K562 (cell line): ENCODE measurements around the gene TDRD5. TPM values are rescaled to one million over a fixed set of nuclear protein-coding genes. Genes with fewer than 3 reads are reported as not detected.

Source experiments
- ATAC-seq: fragments of 200-7000 bp; cut with Tn5 transposase; 3 replicates; pipeline ENCODE4 v1.9.1; 2020; ENCODE audit warnings: moderate library complexity
- Bru-seq: library from RNA; stranded (reverse); fragments of 400-500 nt; gene quantifications from one replicate; lab custom pipeline; 2021; lab: Mats Ljungman, UMichigan
- BruChase-seq, 2 experiments: library from RNA; stranded (reverse); fragments of 400-500 nt; gene quantifications; one replicate each; lab custom pipeline; 2021; lab: Mats Ljungman, UMichigan
- BruUV-seq: library from RNA; stranded (reverse); fragments of 400-500 nt; replicated peaks from 2 replicates; lab custom pipeline; 2021; lab: Mats Ljungman, UMichigan
- CTCF ChIA-PET: fragments of 300-600 bp; formaldehyde crosslinking; extraction: SDS; loops from one replicate; lab custom pipeline; 2021; ENCODE audit warnings: low intra/inter-chr PET ratio; lab: Yijun Ruan, JAX
- POLR2A ChIA-PET: fragments of 300-600, 350-650 bp; sonication (Branson Sonifier 250); formaldehyde crosslinking; extraction: SDS; loops from one replicate; lab custom pipeline; 2021; ENCODE audit warnings: antibody characterized with exemption, inconsistent platforms; lab: Yijun Ruan, JAX
- DNase-seq, 4 experiments: peaks; one replicate each; pipeline versions ENCODE4 v3.0.0 to v3.0.0-alpha.2; 2011 to 2018; ENCODE audit warnings: low spot score in 3 of 4, mixed read lengths in 3 of 4; ENCODE audit errors: extremely low read depth in 1 of 4
- FAIRE-seq: peaks from 2 replicates; lab custom pipeline; 2011; peaks lifted over from hg19 to GRCh38; lab: Jason Lieb, UNC
- H2AFZ ChIP-seq: 2 replicates; pipeline ENCODE4 v1.6.0; 2011; ENCODE audit warnings: low read depth, low read length, control low read depth, inconsistent platforms
- H3K27ac ChIP-seq: fragments of 200-600 bp; 3 replicates; pipeline ENCODE4 v1.8.0; 2011; ENCODE audit warnings: low read depth, mild to moderate bottlenecking, control low read depth, inconsistent platforms, low read length, moderate library complexity, mixed read lengths; ENCODE audit errors: extremely low read depth
- H3K27me3 ChIP-seq, 2 experiments: fragments of 300-600 bp in 1 of 2; 2 replicates in 1 of 2; 3 replicates in 1 of 2; pipeline versions ENCODE4 v1.6.0 to v1.8.0; 2011; ENCODE audit warnings: inconsistent platforms in 2 of 2, low read length in 2 of 2, mild to moderate bottlenecking in 1 of 2, mixed read lengths in 1 of 2, moderate library complexity in 1 of 2; ENCODE audit not compliant: control insufficient read depth in 2 of 2, insufficient read depth in 2 of 2
- H3K36me3 ChIP-seq: fragments of 300-600 bp; 3 replicates; pipeline ENCODE4 v1.8.0; 2011; ENCODE audit warnings: mild to moderate bottlenecking, low read length, inconsistent platforms; ENCODE audit not compliant: control insufficient read depth, insufficient read depth
- H3K4me1 ChIP-seq, 2 experiments: fragments of 200-600 bp in 1 of 2; replicated peaks in 1 of 2; 2 replicates in 1 of 2; 3 replicates in 1 of 2; pipeline versions ENCODE4 v1.5.1 to v1.8.0; 2011; ENCODE audit warnings: inconsistent platforms in 2 of 2, low read length in 2 of 2, mild to moderate bottlenecking in 1 of 2, mixed read lengths in 1 of 2, moderate library complexity in 1 of 2; ENCODE audit not compliant: control insufficient read depth in 2 of 2, insufficient read depth in 2 of 2
- H3K4me2 ChIP-seq: 2 replicates; pipeline ENCODE4 v1.6.1; 2011; ENCODE audit warnings: low read length, control low read depth, inconsistent platforms, mixed read lengths; ENCODE audit not compliant: insufficient read depth
- H3K4me3 ChIP-seq: fragments of 200-600 bp; sonication (generic), shearing (Covaris generic); 2 replicates; pipeline ENCODE4 v1.5.1; 2016; ENCODE audit warnings: control low read depth, inconsistent platforms
- H3K79me2 ChIP-seq: fragments of 200-600 bp; 3 replicates; pipeline ENCODE4 v1.8.0; 2011; ENCODE audit warnings: low read length, inconsistent platforms; ENCODE audit not compliant: control insufficient read depth, insufficient read depth
- H3K9ac ChIP-seq, 2 experiments: 2 replicates each; pipeline versions ENCODE4 v1.6.0 to v1.6.1; 2011; ENCODE audit warnings: low read depth in 2 of 2, low read length in 2 of 2, control low read depth in 1 of 2, inconsistent platforms in 1 of 2, mild to moderate bottlenecking in 1 of 2, mixed read lengths in 1 of 2; ENCODE audit not compliant: insufficient read depth in 1 of 2
- H3K9me1 ChIP-seq: one replicate; pipeline ENCODE4 v1.6.0; 2011; ENCODE audit warnings: inconsistent platforms, mild to moderate bottlenecking, low read length, moderate library complexity; ENCODE audit not compliant: control insufficient read depth, insufficient read depth
- H3K9me3 ChIP-seq: replicated peaks from 2 replicates; pipeline ENCODE4 v1.5.1; 2011; ENCODE audit warnings: low read depth, low read length, inconsistent platforms; ENCODE audit not compliant: control insufficient read depth, insufficient read depth
- H4K20me1 ChIP-seq: replicated peaks from 2 replicates; pipeline ENCODE4 v1.6.1; 2011; ENCODE audit warnings: low read length, inconsistent platforms, mixed read lengths; ENCODE audit not compliant: control insufficient read depth, insufficient read depth
- RREB1 ChIP-seq: fragments of 250-450 bp; sonication (Bioruptor Pico); IDR thresholded peaks from 2 replicates; pipeline ENCODE4 v1.4.0; 2020
- WGBS: fragments of 100-300 bp; shearing (Covaris generic); methylation state at CpG from one replicate; pipeline ENCODE4 v1.1.6; 2016; ENCODE audit warnings: low coverage, mixed read lengths; ENCODE audit not compliant: insufficient coverage; ENCODE audit errors: missing lambda C conversion rate; 5-methylcytosine and 5-hydroxymethylcytosine counted together
- in situ Hi-C: fragments of 300-500 bp; cut with MboI; formaldehyde crosslinking; loops from 4 replicates; pipeline ENCODE4 v1.15.0; 2018; ENCODE audit warnings: inconsistent platforms, mixed read lengths
- intact Hi-C: fragments of 100-400 bp; cut with micrococcal nuclease; formaldehyde crosslinking; loops from 2 replicates; pipeline ENCODE4 v1.14.2; 2022
- long read RNA-seq, 3 experiments: library from polyadenylated mRNA in 2 of 3; library from RNA in 1 of 3; unstranded in 2 of 3; stranded (forward) in 1 of 3; transcript quantifications; one replicate each; pipeline ENCODE4 v2.0.0, GENCODE V29; 2019 to 2022
- polyA minus RNA-seq, 3 experiments: library from RNA; depleted of rRNA, polyadenylated mRNA; stranded (reverse); fragments of >200 nt; gene quantifications; 2 replicates each; pipeline ENCODE4 v1.2.3, GENCODE V29; 2011
- polyA plus RNA-seq, 8 experiments: library from polyadenylated mRNA; depleted of rRNA in 4 of 8; stranded (reverse) in 5 of 8; unstranded in 3 of 8; fragments of >200 nt; fragmentation: Nextera tagmentation in 2 of 8; fragmentation: Illumina TruSeq in 1 of 8; extraction: Ambion mirVana in 2 of 8; extraction: Trizol in 1 of 8; gene quantifications; 2 replicates each; pipeline versions ENCODE4 v1.2.1 to v1.2.3, GENCODE V29; 2011 to 2014; ENCODE audit warnings: inconsistent platforms in 1 of 8, missing spikeins in 1 of 8
- total RNA-seq, 7 experiments: library from RNA; depleted of rRNA in 6 of 7; stranded (reverse); fragments of >200 nt in 6 of 7; fragmentation: Illumina TruSeq in 2 of 7; extraction: Trizol in 2 of 7; gene quantifications; 2 replicates each; pipeline versions ENCODE4 v1.2.1 to v1.2.3, GENCODE V29; 2011 to 2021; ENCODE audit warnings: low replicate concordance in 1 of 7
- TF ChIP-seq, protein P1 (sequence below), 2 experiments: IDR thresholded peaks; 2 replicates each; pipeline ENCODE4 v1.6.1; 2011; ENCODE audit warnings: borderline replicate concordance in 1 of 2, control low read depth in 1 of 2, low read depth in 1 of 2, low read length in 1 of 2, mild to moderate bottlenecking in 1 of 2, mixed read lengths in 1 of 2, moderate library complexity in 1 of 2; ENCODE audit not compliant: insufficient read depth in 1 of 2, insufficient read length in 1 of 2, poor library complexity in 1 of 2, severe bottlenecking in 1 of 2; ENCODE audit errors: extremely low read depth in 1 of 2

The TDRD5 gene
- 0.25 and 0.48 TPM in 2 replicates for total RNA-seq (2011; cell fraction: chromatin; rRNA removed; ENCODE audit: low replicate concordance)
- total RNA-seq (2011; cell fraction: nucleolus; rRNA removed): 0.33 and 0.39 TPM in 2 replicates
- total RNA-seq (2011; cell fraction: nucleoplasm; rRNA removed): 0.29 and 0.46 TPM in 2 replicates
- not detected in 2 replicates for total RNA-seq (2014; rRNA removed)
- 0.22 and 0.36 TPM in 2 replicates for total RNA-seq (2014; rRNA removed; fragmentation: Illumina TruSeq; extraction: Trizol)
- total RNA-seq (2015; rRNA removed; fragmentation: Illumina TruSeq; extraction: Trizol): 0.15 and 0.22 TPM in 2 replicates
- 0.07 and 0.33 TPM in 2 replicates for total RNA-seq (2021)
- polyA plus RNA-seq (2011; rRNA removed): 0.09 and 0.57 TPM in 2 replicates
- polyA plus RNA-seq (2011; cell fraction: cytosol; rRNA removed): 0.07 and 0.12 TPM in 2 replicates
- 0.09 and 0.13 TPM in 2 replicates for polyA plus RNA-seq (2011; cell fraction: nucleus; rRNA removed)
- polyA plus RNA-seq (2012): 0.36 and 0.60 TPM in 2 replicates
- 0.14 and 0.31 TPM in 2 replicates for polyA plus RNA-seq (2014; fragmentation: Illumina TruSeq; extraction: Trizol)
- under 1 TPM; 0.04 to 0.08 TPM for polyA plus RNA-seq (2014; fragmentation: Nextera tagmentation; extraction: Ambion mirVana)
- polyA plus RNA-seq (2014; rRNA removed): 0.07 and 0.09 TPM in 2 replicates
- 0.18 and 0.32 TPM in 2 replicates for polyA minus RNA-seq (2011; rRNA and poly(A)+ RNA removed)
- not detected in 2 replicates for polyA minus RNA-seq (2011; cell fraction: cytosol; rRNA and poly(A)+ RNA removed)
- polyA minus RNA-seq (2011; cell fraction: nucleus; rRNA and poly(A)+ RNA removed): 0.11 TPM in 1 of 2 replicates, not detected in the other
- Bru-seq, nascent RNA: percentile 28 among the genes with signal in this experiment
- BruChase-seq, experiment 1, labeled RNA remaining after a 2-hour chase: percentile 37 among the genes with signal in this experiment
- BruChase-seq, experiment 2, labeled RNA remaining after a 6-hour chase: percentile 35 among the genes with signal in this experiment
- long read RNA-seq, experiment 1: 0 reads
- long read RNA-seq, experiment 2: 0 reads
- long read RNA-seq, experiment 3: 0 reads

GRCh38 chr1:179591592-179592580 is at the start of gene TDRD5:
TSS of gene TDRD5 (plus strand) at chr1:179591832. CDS start at chr1:179592616, 784 bp downstream.
- in situ Hi-C loops (no loop called here), intact Hi-C loops (loop anchor here (10.0 kb wide), 1 partner anchor 207 kb away; no protein-coding TSS in a partner anchor)
- Histone ChIP-seq H3K4me2 (no peak within 1 kb of the TSS), H3K9me3 (no peaks in the 10 kb centered on the region), H3K4me3 (no peak within 1 kb of the TSS), H4K20me1 (no peaks in the 10 kb centered on the region; the same call in 1 of the 2 replicates), H3K9me1 (no peaks in the 10 kb centered on the region), H3K27ac (no peak within 1 kb of the TSS), H3K4me1 (peaks cover 0 to 9% of the 10 kb centered on the region in 2 experiments; a peak in 2 of 5 replicates), H3K36me3 (no peaks in the 10 kb centered on the region), H2AFZ (no peak within 1 kb of the TSS), H3K9ac (peak within 1 kb of the TSS in 1 of 2 experiments; percentile 15; a peak in 1 of 4 replicates), H3K79me2 (no peaks in the 10 kb centered on the region), H3K27me3 (peaks cover 29 to 46% of the 10 kb centered on the region in 2 experiments; a peak in 4 of 5 replicates)
- ATAC-seq: peak; percentile 59
- CTCF ChIA-PET: no interaction called here
- peak in 3 of 4 experiments; percentile 41 to 59 (median 45) for DNase-seq
- POLR2A ChIA-PET: interaction anchor here (0.6 kb wide), 1 partner anchor 361 kb away, joined by 3 read pairs; no protein-coding TSS in a partner anchor
- FAIRE-seq: no peak
- 15% methylated on average over 70 of the region's 75 CpGs for whole genome bisulfite sequencing
- BruUV-seq: no TSS peak
- TF ChIP-seq, protein P1, sequence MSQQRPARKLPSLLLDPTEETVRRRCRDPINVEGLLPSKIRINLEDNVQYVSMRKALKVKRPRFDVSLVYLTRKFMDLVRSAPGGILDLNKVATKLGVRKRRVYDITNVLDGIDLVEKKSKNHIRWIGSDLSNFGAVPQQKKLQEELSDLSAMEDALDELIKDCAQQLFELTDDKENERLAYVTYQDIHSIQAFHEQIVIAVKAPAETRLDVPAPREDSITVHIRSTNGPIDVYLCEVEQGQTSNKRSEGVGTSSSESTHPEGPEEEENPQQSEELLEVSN (IDR thresholded peaks at IDR 0.05; ENCODE audit: borderline replicate concordance in 1 of 2, extremely low read depth in 1 of 2, insufficient read depth in 1 of 2, insufficient read length in 1 of 2, low read depth in 1 of 2, low read length in 1 of 2, poor library complexity in 1 of 2, severe bottlenecking in 1 of 2): peak; percentile 30 to 78
- no peak for TF ChIP-seq RREB1 (CRISPR knock-in tag)
